AML-193 (cell line): ENCODE data around the gene NDC80.
"Not testable (repeated sequence)": the region's sequence is repeated elsewhere in the genome, so short reads cannot be mapped to it uniquely, and the experiment has no call there.

Experiments used
- DNase-seq, 2 experiments: peaks; one replicate each; lab custom pipeline; 2025; lab: John Stamatoyannopoulos, UW

The NDC80 gene

DNA sequence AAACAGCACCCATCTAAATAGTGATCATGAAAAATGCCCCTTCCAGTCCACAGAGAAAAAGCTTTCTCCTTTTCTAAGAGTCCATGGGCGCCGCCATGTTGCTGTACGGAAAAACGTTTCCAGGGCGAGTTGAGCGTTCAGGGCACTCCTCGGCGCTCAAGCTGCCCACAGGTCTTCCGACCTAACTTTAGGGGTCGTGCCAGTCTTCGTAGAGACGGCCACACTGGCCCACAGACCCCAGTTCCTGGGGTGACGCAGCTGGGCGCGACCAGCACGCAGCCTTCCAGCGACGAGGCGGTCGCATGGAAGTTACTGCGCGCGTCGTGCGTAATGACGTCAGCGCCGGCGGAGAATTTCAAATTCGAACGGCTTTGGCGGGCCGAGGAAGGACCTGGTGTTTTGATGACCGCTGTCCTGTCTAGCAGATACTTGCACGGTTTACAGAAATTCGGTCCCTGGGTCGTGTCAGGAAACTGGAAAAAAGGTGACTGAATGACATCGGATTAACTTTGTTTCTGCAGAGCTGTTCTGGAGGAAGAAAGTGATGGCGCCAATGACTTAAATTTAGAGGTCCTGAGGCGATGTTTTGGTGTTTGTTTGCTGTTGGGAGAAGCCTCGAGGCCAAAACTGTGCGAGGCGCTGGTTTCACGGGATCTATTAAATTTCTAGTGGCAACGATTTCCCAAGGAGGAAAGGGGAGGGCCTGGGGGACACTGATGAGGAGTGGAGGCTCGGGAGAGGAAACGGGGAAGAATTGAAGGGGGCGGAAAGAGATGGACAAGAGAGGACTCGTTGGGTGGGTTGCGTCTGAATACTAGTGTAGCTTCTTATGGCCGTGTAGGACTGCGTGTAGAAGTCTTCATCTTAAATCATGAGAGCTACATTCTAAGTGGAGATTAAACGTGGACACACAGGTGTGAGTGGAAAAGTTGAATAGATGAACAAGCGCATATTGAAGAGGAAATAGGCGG is at the start of gene NDC80, which contains the start of gene METTL4:
TSS of gene NDC80 (plus strand) at position 358 of the 971 bp plus-strand sequence. CDS start 1,429 bp downstream, outside the sequence.
TSS of gene METTL4 (minus strand) at position 306 of the 971 bp plus-strand sequence. CDS start 4,289 bp downstream, outside the sequence.
- DNase-seq, result peak; percentile 69 to 81

GRCh38 chr18:2522112-2522511 is 49.2 kb upstream of the NDC80 start:
- no peak for DNase-seq

- DNase-seq, result not testable (repeated sequence)
These were observed 46.6 kb upstream of the NDC80 start for GRCh38 chr18:2524794-2525198.

- no peak for DNase-seq
These were observed 45.0 kb upstream of the NDC80 start for GRCh38 chr18:2526329-2526728.

DNA sequence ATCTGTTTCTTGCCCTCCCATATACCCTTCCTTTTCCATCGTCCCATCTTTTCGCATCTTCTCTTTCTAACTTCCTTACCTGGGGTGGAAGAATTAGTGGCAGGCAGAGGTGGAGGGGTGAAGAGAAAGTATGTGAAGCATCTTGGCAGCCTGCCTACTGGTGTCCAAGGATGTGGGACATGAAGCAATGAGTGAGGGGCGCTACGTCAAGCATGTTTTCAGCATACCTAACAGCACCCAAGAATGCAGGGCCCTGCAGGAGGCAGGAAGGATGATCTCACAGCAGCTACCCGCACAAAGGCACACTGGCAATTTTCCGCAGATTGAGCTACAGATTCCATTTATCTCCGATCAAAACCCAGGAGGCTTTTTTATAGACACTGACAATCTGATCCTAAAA is 42.2 kb upstream of the NDC80 start:
- DNase-seq, result no peak

- no peak for DNase-seq
These were observed 39.6 kb upstream of the NDC80 start for GRCh38 chr18:2531751-2532150.

DNA sequence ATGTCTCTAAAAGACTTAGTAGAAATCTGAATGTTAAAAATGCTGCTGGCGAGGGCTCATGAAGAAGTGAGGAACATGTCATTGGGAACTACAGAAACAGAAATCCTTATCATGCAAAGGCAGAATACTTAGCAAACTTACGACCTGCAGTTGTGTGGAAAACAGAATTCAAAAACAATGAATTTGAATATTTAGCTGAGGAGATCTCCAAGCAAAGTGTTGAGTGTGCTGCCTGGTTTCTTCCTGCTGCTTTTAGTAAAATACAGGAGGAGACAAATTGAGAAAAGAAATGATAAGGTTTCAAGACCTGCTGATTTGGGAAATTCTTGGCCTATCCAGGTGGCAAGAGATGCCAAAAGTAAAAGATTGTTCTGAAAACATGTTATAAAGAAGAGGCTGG is 38.6 kb upstream of the NDC80 start:
- DNase-seq, result no peak

- no peak for DNase-seq
These were observed 36.5 kb upstream of the NDC80 start for GRCh38 chr18:2534906-2535305.

- no peak for DNase-seq
These were observed 35.9 kb upstream of the NDC80 start for GRCh38 chr18:2535419-2535910.

GRCh38 chr18:2536063-2536462 is 35.3 kb upstream of the NDC80 start:
- no peak for DNase-seq

GRCh38 chr18:2536493-2536892 is 34.9 kb upstream of the NDC80 start:
- DNase-seq, result no peak

- no peak for DNase-seq
These were observed 34.1 kb upstream of the NDC80 start for GRCh38 chr18:2537296-2537695.

- DNase-seq, result no peak
These were observed 33.1 kb upstream of the NDC80 start for GRCh38 chr18:2538236-2538635.

- no peak for DNase-seq
These were observed 32.5 kb upstream of the NDC80 start for GRCh38 chr18:2538844-2539243.

- DNase-seq, result no peak
These were observed 30.8 kb upstream of the NDC80 start for GRCh38 chr18:2540575-2540974.

- DNase-seq, result peak; percentile 71 to 75
These were observed 29.3 kb upstream of the NDC80 start for GRCh38 chr18:2541925-2542563.

DNA sequence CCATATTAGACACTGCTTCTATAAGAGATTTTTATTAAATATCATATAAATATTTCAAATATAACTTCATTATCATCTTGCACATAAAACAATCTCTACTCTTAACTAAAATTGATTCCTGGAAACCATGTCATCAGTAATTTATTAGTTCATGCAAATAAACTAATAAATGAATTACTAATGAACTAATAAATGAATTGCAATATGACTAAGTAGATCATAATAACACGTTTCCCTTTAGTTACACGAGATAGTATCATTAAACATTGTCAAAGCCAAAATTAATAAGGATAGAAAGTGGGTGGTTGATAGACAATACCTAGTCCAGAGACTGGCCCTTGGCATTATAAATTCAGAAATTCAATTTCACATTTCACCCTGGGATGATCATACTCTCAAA is 26.2 kb upstream of the NDC80 start:
- DNase-seq, result no peak

DNA sequence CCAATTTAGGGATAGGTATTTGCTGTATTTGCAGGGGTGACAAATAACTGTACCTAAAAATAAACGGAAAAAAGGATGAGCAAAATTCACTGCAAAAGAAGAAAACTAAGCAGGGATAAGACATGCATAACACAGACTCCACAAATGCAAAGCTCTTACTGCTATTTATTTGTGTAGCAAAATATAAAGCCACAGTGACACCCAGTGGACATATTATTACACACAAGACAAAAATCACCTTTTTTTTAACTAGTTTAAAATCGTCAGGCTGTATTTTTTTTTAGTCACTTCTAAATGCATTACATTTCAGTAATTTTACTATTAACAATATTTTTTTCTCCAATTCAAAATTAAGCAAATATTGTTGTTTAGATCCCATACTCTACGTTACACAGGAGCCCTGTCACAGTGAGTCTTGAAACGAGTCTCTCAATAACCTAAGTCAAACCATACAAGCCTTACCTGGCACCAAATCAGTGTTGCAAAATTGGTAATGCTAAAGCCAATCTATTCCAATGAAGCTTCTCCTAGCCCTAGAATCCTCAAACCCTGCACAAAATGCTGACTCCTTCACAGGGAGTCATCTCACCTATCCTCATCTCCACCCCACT is 23.8 kb upstream of the NDC80 start:
- peak; percentile 36 to 61 for DNase-seq

GRCh38 chr18:2549462-2549861 is 21.9 kb upstream of the NDC80 start:
- no peak for DNase-seq

DNA sequence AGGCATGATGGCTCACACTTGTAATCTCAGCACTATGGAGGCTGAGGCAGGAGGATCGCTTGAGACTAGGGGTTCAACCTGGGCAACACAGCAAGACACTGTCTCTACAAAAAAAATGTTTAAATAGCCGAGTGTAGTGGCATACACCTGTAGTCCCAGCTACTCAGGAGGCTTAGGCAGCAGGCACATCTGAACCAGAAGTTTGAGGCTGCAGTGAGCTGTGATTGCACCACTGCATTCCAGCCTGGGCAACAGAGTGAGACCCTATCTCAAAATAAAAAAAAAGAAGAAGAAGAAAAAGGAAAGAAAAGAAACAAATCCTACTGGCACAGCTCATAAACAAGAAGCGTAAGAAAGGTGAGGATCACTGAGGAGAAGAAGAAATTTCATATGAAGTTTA is 19.9 kb upstream of the NDC80 start:
- no peak for DNase-seq

- DNase-seq, result no peak
These were observed 16.7 kb upstream of the NDC80 start for GRCh38 chr18:2554696-2555095.

- DNase-seq, result no peak
These were observed 15.5 kb upstream of the NDC80 start for GRCh38 chr18:2555895-2556294.
